ENCODE measurements around the gene WDR33.

WDR33 gene

GRCh38 chr2:127670055-127670956 is 140.7 kb downstream of the WDR33 start:
- DNase-seq = no peak

GRCh38 chr2:127669056-127669455 is 141.9 kb downstream of the WDR33 start:
- no peak for DNase-seq

GRCh38 chr2:127665267-127665893 is 145.6 kb downstream of the WDR33 start:
- DNase-seq = no peak

- no peak for DNase-seq
Measured at GRCh38 chr2:127664895-127665225, 146.1 kb downstream of the WDR33 start.

- DNase-seq = no peak
Measured at GRCh38 chr2:127664065-127664894, 146.7 kb downstream of the WDR33 start.

- no peak for DNase-seq
Measured at GRCh38 chr2:127663566-127664064, 147.4 kb downstream of the WDR33 start.

- DNase-seq = no peak
Measured at GRCh38 chr2:127662937-127663565, 147.9 kb downstream of the WDR33 start.

GRCh38 chr2:127661949-127662510 is 148.9 kb downstream of the WDR33 start:
- DNase-seq = no peak

GRCh38 chr2:127661072-127661649 is 149.8 kb downstream of the WDR33 start:
- DNase-seq = no peak

- no peak for DNase-seq
Measured at GRCh38 chr2:127660291-127660578, 150.7 kb downstream of the WDR33 start.

- no peak for DNase-seq
Measured at GRCh38 chr2:127659408-127660290, 151.3 kb downstream of the WDR33 start.

GRCh38 chr2:127658641-127659407 is 152.1 kb downstream of the WDR33 start:
- no peak for DNase-seq

- DNase-seq = no peak
Measured at GRCh38 chr2:127658146-127658545, 152.8 kb downstream of the WDR33 start.

GRCh38 chr2:127657232-127657595 is 153.8 kb downstream of the WDR33 start:
- no peak for DNase-seq

- no peak for DNase-seq
Measured at GRCh38 chr2:127656569-127657231, 154.3 kb downstream of the WDR33 start.

GRCh38 chr2:127655209-127656073 is 155.5 kb downstream of the WDR33 start:
- DNase-seq = no peak

- DNase-seq = no peak
Measured at GRCh38 chr2:127654838-127655175, 156.2 kb downstream of the WDR33 start.

GRCh38 chr2:127654084-127654837 is 156.7 kb downstream of the WDR33 start:
- DNase-seq = no peak

Data from SHP77 treated with DMSO at 0.1 percent for 48 hours (cell line).